SK-N-SH treated with all-trans-retinoic acid at 6 μM for 48 hours (cell line): ENCODE measurements around the gene PTN.

Source experiments
- BACH2 ChIP-seq: fragments of 250-450 bp; sonication (Bioruptor Pico); IDR thresholded peaks from 2 replicates; pipeline ENCODE4 v1.9.0; 2021; ENCODE audit warnings: mild to moderate bottlenecking, borderline replicate concordance
- CREB5 ChIP-seq: fragments of 250-450 bp; sonication (Bioruptor Pico); IDR thresholded peaks from 2 replicates; pipeline ENCODE4 v1.5.1; 2020; ENCODE audit warnings: low read depth, mild to moderate bottlenecking, moderate library complexity
- CSDC2 ChIP-seq: fragments of 250-450 bp; sonication (Bioruptor Pico); IDR thresholded peaks from 2 replicates; pipeline ENCODE4 v1.5.0; 2020; ENCODE audit warnings: mild to moderate bottlenecking, moderate library complexity
- PPARA ChIP-seq: fragments of 250-450 bp; sonication (Bioruptor Pico); IDR thresholded peaks from 2 replicates; pipeline ENCODE4 v1.5.0; 2020; ENCODE audit warnings: mild to moderate bottlenecking, borderline replicate concordance
- ZC3H10 ChIP-seq: fragments of 250-450 bp; sonication (Bioruptor Pico); IDR thresholded peaks from 2 replicates; pipeline ENCODE4 v1.5.1; 2021; ENCODE audit warnings: mild to moderate bottlenecking, moderate library complexity
- ZFP30 ChIP-seq: fragments of 450-650 bp; formaldehyde crosslinking; IDR thresholded peaks from 2 replicates; pipeline ENCODE4 v1.5.0; 2022; ENCODE audit warnings: mild to moderate bottlenecking, moderate library complexity

- TF ChIP-seq PPARA (CRISPR knock-in tag) = no peak
- TF ChIP-seq CREB5 = no peak
- TF ChIP-seq CSDC2 (CRISPR knock-in tag) = no peak
- no peak for TF ChIP-seq ZFP30 (CRISPR knock-in tag)
- TF ChIP-seq BACH2 (CRISPR knock-in tag) = no peak
- TF ChIP-seq ZC3H10 (CRISPR knock-in tag) = no peak
Observed at GRCh38 chr7:137306748-137307147, 36.8 kb downstream of the PTN start.
